Measurements from ENCODE around the gene P2RX6. TPM values are rescaled to one million over a fixed set of nuclear protein-coding genes. Genes with fewer than 3 reads are reported as not detected.
"Not testable (repeated sequence)": the region's sequence is repeated elsewhere in the genome, so short reads cannot be mapped to it uniquely, and the experiment has no call there.

Gene P2RX6
- total and polyA plus RNA-seq, 8 donors, result 0.09 to 2.9 (median 0.39) TPM; not detected in 1

DNA sequence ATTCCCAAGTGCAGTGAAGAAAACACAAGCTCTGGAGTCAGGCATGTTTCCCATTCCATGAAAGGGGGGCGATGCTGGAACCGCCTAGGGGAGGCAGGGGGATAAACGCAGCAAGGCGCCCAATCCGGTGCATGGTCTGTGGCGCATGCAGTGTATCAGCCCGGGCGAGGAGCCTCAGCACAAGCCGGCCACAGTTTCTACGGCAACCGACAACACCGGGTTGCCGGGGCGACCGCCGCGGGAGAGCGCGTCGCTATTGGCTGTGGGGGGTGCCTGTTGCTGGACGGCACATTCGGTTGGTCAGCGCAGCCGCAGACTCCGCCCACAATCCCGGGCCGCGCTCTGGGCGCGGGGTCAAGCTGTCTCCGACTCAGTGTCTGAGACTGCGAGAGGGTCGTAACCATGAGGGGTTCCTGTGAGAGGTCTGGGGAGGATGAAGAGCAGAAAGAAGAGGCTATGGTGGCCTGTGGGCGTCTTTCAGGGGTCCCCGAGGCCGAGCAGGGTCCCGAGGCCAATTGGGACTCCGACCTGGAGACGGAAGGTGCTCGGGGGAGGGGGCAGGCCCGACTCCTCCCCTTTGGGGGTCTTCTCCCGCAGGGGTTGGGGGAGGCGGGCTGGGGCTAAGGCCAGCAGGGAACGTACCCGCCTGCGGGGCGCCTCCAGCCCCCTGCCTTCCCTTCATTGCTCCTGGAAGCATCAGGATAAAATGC is 30.8 kb downstream of the P2RX6 start, which contains the start of gene LRRC74B:
LRRC74B (plus strand) TSS at position 362 of the 710 bp plus-strand sequence; CDS start at position 403, 41 bp downstream.
- WGBS, 2 donors, result 10% methylated on average over 43 to 47 of the region's 47 CpGs
- intact Hi-C loops (cut with DNase I), result no loop called here
- peak; percentile 82 to 94 (median 89) for DNase-seq
- peaks cover 0 to 9% (median 0%) of the 10 kb centered on the region in 4 donors for H3K27me3 ChIP-seq
- peak within 1 kb of the TSS in 2 of 4 donors; percentile 2 to 33 for H3K4me3 ChIP-seq
- no peak within 1 kb of the TSS for H3K27ac ChIP-seq
- no peaks in the 10 kb centered on the region for H3K36me3 ChIP-seq
- TF ChIP-seq, protein P1, sequence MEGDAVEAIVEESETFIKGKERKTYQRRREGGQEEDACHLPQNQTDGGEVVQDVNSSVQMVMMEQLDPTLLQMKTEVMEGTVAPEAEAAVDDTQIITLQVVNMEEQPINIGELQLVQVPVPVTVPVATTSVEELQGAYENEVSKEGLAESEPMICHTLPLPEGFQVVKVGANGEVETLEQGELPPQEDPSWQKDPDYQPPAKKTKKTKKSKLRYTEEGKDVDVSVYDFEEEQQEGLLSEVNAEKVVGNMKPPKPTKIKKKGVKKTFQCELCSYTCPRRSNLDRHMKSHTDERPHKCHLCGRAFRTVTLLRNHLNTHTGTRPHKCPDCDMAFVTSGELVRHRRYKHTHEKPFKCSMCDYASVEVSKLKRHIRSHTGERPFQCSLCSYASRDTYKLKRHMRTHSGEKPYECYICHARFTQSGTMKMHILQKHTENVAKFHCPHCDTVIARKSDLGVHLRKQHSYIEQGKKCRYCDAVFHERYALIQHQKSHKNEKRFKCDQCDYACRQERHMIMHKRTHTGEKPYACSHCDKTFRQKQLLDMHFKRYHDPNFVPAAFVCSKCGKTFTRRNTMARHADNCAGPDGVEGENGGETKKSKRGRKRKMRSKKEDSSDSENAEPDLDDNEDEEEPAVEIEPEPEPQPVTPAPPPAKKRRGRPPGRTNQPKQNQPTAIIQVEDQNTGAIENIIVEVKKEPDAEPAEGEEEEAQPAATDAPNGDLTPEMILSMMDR (IDR thresholded peaks at IDR 0.05), result no peak
- FAIRE-seq, result no peak
- no peaks in the 10 kb centered on the region for H3K9me3 ChIP-seq
- no peaks in the 10 kb centered on the region for H3K4me1 ChIP-seq
- peak; percentile 98 to 99 (median 98) for ATAC-seq

DNA sequence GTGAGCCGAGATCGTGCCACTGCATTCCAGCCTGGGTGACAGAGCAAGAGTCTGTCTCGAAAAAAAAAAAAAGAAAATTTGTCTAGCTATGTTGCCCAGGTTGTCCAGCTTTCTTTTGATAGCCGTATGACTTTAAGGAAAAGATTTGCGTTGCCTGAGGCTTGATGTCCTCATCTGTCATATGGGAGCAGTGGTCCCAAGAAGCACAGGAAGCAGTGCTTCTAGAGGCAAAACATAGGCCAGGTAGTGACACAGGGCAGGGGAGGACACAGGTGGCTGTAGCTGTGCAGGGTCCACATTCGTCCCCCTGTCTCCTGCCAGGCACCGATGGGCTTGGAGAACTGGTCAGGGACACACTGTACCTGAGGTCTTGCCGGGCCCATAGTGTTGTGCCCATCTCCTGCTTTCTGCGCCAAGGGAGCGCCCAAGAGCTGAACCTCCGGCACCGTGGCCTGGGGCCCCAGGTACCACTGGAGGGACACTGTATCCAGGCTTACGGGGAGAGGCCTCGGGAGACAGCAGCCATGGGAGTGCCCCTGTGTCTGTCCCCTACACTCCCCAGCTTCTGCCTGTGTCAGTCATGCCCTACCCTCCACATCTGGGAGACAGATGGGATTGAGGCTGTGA is 32.2 kb downstream of the P2RX6 start:
- FAIRE-seq, result no peak
- TF ChIP-seq, protein P1 (IDR thresholded peaks at IDR 0.05), result no peak
- Histone ChIP-seq H3K36me3 (no peaks in the 10 kb centered on the region), H3K9me3 (no peaks in the 10 kb centered on the region), H3K4me1 (no peaks in the 10 kb centered on the region), H3K4me3 (no peak overlapping the region), H3K27me3 (peaks cover 0 to 9% (median 0%) of the 10 kb centered on the region in 4 donors), H3K27ac (no peak overlapping the region)
- intact Hi-C loops (cut with DNase I), result no loop called here
- DNase-seq, result no peak
- ATAC-seq, result no peak
- WGBS, 2 donors, result 85 to 92% methylated on average over 14 of the region's 14 CpGs

DNA sequence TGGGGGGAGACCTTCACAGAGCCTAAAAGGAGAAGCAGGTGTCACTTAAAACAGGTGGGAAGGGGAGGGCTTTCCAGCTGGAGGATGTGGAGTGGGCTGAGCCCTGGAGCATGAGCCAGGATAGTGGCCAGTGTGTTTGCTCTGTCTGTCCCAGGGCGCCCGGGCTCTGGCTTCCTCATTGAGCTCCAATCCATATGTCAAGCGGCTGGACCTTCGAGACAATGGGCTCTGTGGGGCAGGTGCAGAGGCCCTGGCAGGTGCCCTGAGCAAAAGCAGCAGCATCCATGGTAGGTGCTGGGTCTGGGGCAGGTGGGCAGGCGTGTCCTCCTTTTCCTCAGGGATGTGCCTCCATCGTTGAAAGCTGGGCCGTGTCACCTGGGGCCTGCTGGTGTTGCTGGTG is 32.8 kb downstream of the P2RX6 start:
- no peaks in the 10 kb centered on the region for H3K9me3 ChIP-seq
- WGBS, 2 donors, result 64 to 68% methylated on average over 7 of the region's 7 CpGs
- no peak overlapping the region for H3K4me3 ChIP-seq
- FAIRE-seq, result no peak
- no peak overlapping the region for H3K27ac ChIP-seq
- H3K27me3 ChIP-seq, result peaks cover 0 to 9% (median 0%) of the 10 kb centered on the region in 4 donors
- intact Hi-C loops (cut with DNase I), result no loop called here
- DNase-seq, result no peak
- ATAC-seq, result no peak
- TF ChIP-seq, protein P1 (IDR thresholded peaks at IDR 0.05), result no peak
- no peaks in the 10 kb centered on the region for H3K36me3 ChIP-seq
- no peaks in the 10 kb centered on the region for H3K4me1 ChIP-seq

DNA sequence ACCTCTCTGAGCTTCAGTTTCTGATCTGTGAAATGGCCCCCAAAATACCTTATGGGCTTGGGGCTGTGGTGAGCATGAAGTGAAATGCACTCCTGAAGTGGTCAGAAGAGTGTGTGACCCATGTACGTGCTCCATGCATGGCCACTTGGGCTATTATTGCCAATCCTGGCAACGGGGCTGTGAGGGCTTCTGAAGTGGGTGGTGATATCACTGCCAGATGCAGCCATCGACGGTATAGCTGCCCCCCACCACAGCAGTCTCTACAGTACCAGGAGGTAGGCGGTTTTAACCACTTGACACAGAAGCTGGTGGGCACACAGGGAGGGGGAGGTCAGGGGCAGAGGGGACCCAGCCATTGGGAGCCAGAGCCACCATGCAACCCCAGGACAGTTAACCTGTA is 33.5 kb downstream of the P2RX6 start:
- intact Hi-C loops (cut with DNase I); H3K27ac ChIP-seq; DNase-seq; H3K4me3 ChIP-seq; ATAC-seq; H3K4me1 ChIP-seq; H3K27me3 ChIP-seq; FAIRE-seq; H3K36me3 ChIP-seq; H3K9me3 ChIP-seq: not testable (repeated sequence)
- 63 to 66% methylated on average over 5 of the region's 5 CpGs for WGBS, 2 donors

DNA sequence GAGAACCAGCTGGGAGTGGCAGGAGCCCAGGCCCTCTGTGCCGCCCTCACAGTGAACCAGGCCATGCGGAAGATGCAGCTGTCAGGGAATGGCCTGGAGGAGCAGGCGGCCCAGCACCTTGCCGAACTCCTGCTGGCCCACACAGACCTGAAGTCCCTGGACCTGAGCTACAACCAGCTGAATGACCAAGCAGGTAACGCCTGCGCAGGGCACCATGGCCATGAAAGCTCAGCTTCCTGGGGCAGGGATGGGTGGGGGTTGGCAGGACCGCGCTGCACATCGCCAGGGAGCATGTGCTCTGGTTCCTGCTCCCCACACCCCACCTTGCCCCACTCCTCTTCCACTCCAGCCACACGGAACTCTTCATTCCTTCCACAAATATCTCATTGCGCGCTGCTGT is 34.0 kb downstream of the P2RX6 start:
- FAIRE-seq, result not testable (repeated sequence)

More for the DNA sequence above, 34.0 kb downstream of the P2RX6 start:
- H3K27me3 ChIP-seq; intact Hi-C loops (cut with DNase I); H3K27ac ChIP-seq; H3K4me1 ChIP-seq; H3K36me3 ChIP-seq; ATAC-seq; H3K4me3 ChIP-seq; H3K9me3 ChIP-seq; DNase-seq: not testable (repeated sequence)
- 80 to 87% methylated on average over 2 to 6 of the region's 12 CpGs for WGBS, 2 donors
